NCI-H128 (cell line): ENCODE measurements around the gene C12orf56.

Experiments
- DNase-seq: peaks from one replicate; lab custom pipeline; 2025; ENCODE audit not compliant: unreplicated experiment; lab: John Stamatoyannopoulos, UW

C12orf56 gene, protein sequence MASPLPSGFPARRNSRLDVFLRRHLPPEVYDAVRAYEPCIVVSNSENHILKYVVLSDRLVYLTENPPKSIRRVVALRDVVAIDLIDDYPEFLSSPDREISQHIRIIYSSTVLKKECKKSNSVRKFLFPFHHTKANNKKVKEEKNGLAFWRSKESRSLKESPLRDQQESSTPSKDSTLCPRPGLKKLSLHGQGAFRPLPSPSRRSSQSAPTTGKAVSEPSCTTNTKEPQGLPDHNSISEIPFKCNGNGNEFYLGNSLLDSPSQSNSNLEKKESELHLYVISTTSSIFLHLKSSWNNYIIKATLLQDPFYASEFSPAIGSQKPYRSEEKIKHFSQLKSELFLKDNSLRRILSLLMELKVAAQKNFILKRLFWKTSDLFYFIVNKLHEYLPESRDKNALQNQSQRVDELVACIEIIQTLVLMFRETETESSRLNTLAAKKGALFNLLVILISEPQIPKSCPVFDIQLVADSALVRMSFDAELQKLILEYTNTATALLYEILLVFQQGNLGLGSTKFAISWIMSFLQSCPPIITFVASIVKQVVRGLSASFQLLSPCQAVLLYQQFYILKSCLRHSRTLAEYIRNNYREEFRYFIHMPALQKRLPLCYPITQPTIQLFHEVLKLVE

DNA sequence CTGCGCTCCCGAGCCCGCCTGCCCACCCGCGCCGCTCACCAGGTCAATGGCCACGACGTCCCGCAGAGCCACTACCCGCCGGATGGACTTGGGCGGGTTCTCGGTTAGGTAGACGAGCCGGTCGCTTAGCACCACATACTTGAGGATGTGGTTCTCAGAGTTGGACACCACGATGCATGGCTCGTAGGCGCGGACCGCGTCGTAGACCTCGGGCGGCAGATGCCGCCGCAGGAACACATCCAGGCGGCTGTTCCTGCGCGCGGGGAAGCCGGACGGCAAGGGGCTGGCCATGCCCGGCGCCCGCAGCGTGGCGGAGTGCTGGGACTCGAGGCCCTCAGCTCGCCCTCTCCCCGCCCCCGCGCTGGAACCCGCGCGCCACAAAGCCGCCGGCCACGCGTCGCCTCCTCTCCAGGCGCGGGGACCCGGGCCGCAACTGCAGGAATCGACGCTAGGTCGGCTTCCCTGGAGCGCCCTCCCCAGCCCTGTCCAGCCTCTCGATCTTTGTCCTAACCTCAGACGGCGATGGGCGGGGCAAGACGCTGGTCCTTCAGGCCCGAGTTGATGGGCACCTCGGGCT lies at the start of gene C12orf56:
Gene C12orf56, minus strand, starts transcription at position 484 of the 577 bp plus-strand sequence. Its CDS starts 193 bp downstream, at position 291.
- peak; percentile 32 for DNase-seq

GRCh38 chr12:64440100-64440499 lies 49.5 kb upstream of the C12orf56 start:
- no peak for DNase-seq

GRCh38 chr12:64433915-64434314 lies 43.4 kb upstream of the C12orf56 start:
- DNase-seq = no peak

DNA sequence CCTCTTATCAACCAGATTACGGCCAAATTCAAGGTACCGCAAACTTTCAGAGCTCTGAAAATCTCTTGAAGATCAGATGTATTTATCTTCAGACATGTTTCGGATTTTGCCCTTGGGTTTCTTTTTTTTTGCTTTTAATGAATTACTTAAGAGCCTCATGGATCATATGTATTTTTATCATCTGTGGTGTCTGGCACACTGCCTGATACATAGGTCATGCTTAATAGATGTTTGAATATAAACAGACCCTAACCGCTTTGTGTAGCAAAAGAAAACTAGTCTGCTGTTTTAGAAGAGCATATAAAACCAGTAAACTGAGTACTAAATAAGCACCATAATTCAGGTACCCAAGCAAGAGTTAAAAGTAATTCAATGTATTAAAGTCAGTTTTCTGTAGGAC lies 41.2 kb upstream of the C12orf56 start:
- DNase-seq = no peak

- no peak for DNase-seq
Observed at GRCh38 chr12:64430886-64431285, 40.3 kb upstream of the C12orf56 start.

DNA sequence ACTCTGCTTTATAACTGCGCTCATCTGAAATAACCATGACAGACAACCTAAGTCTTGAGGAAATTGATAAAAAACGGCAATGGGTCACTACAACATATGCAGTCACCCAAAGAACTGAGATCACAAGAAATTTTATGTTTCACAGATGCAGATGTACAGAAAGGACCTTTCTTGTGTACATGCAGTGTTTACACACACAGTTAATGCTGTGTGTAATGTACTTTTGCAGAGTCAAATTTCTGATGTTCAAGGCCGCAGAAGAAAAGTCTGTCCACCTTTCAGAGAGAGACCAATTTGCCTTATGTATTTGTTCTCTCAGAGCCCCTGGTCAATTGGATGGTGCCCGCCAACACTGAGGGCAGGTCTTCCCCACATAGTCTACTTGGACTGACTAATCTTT lies 38.4 kb upstream of the C12orf56 start:
- no peak for DNase-seq

DNA sequence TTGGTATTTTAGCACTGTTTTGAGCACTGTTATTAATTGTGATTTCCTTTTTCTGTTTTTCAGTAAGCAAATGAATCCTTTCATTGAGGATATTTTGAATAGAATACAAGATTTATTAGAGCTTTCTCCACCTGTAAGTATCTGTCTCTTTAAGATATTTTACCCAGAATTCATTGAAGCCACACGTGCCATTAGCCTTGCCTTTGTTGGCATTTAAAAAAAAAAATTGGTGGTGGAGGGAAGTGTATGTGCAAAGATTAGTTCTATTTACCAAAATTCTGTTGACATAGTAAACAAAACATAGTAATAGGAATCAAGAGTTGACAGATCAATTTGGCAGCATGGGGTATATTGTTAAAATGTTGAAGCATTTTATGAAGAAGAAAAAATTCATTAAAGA lies 37.4 kb upstream of the C12orf56 start:
- no peak for DNase-seq

GRCh38 chr12:64419696-64420095 lies 29.1 kb upstream of the C12orf56 start:
- no peak for DNase-seq

- DNase-seq = no peak
Observed at GRCh38 chr12:64418209-64418608, 27.7 kb upstream of the C12orf56 start.

GRCh38 chr12:64413884-64414283 lies 23.3 kb upstream of the C12orf56 start:
- DNase-seq = no peak

DNA sequence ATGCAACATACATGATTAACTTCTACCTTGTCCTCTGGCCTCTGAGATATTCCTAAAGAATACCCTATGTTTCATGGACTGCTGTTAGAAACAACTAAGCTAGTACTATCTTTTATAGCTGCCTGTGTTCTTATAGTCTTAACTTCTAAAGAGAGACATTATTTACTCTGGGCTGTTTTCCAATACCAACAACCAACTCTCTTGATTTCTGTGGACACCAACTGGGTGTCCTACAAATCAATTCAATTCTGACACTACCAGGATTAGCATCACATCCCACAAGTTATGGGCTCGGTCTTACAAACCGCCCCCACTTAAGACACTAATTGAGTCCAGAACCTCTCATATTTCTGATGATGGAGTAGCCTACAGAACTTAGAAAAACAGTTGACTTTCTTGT lies 21.9 kb upstream of the C12orf56 start:
- DNase-seq = no peak

DNA sequence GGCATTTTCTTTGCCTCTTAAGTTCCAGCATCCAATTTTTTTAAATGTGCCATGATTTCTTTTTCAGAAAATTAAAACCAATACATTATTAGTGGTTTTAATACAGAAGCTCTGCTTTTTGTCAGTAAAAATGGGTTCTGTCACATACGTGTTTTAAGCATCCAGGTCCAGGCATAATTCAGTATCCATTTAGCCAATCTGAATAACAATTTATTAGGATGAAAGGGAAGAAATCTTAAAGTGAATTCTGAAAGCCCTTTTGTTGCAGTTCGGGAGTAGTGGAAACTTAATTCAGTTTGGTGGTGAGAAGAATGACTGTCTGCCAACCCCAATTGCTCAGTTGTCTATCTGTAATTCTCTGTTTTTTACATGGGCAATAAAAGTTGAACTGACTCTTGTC lies 20.9 kb upstream of the C12orf56 start:
- no peak for DNase-seq

DNA sequence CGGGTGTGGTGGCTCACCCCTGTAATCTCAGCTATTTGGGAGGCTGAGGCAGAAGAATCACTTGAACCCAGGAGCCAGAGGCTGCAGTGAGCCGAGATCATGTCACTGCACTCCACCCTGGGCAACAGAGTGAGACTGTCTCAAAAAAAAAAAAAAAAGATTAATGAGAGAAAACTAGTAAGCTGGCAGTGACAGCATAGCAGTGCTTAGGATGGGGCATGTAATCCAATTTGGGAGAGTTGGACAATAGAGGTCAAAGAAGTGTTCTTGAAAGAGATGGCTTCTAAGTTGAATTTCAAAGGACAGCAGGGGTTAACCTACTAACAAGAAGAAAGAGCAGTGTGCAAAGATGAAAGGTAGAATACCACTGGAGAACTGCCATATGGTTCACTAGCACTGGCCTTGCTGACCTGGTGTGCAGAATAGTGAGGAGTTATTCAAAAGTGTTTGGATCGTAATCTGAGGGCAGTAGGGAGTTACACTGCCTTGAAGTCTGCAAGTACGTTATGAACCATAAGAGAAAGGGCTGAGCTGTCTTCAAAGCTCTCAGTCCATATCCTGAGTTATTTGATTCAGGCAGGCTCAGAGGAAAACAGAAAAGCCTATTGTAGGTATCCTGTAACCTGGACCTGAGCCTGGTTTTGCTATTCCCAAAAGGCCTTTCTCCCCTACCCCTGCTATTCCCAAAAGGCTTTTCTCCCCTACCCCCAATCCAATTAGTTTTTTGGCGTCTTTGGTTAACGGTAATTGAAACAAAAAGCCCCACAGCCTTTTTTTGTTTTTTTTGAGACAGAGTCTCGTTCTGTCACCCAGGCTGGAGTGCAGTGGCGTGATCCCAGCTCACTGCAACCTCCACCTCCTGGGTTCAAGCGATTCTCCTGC lies 17.0 kb upstream of the C12orf56 start:
- no peak for DNase-seq

- no peak for DNase-seq
Observed at GRCh38 chr12:64404470-64405256, 14.1 kb upstream of the C12orf56 start.

GRCh38 chr12:64403707-64404469 lies 13.3 kb upstream of the C12orf56 start, which contains the start of gene XPOT:
Gene XPOT (plus strand): TSS chr12:64404392. CDS start chr12:64410036, 5,644 bp downstream.
- DNase-seq = peak; percentile 86

DNA sequence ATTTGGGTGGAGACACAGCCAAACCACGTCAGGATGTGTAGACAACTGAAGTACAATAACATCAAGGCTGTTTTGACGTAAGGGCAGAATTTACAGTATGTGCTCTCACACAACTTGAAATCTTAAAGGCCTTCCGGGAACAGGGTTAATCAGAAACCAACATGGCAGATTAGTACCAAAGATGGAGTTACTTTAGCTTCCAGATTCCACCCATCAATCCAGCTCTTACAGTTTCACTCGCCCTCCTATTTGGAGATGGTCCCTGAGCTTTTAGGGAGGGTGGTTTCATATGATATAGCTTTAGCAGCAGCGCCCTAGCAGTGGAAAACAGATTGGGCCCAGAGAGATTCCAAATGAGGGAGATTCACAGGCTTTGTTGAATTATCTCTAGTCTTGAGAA lies 11.6 kb upstream of the C12orf56 start:
- no peak for DNase-seq

GRCh38 chr12:64400041-64400440 lies 9.5 kb upstream of the C12orf56 start:
- DNase-seq = no peak

GRCh38 chr12:64395739-64396138 lies 5.2 kb upstream of the C12orf56 start:
- no peak for DNase-seq

GRCh38 chr12:64392221-64392620 lies 1.7 kb upstream of the C12orf56 start:
- DNase-seq = no peak

DNA sequence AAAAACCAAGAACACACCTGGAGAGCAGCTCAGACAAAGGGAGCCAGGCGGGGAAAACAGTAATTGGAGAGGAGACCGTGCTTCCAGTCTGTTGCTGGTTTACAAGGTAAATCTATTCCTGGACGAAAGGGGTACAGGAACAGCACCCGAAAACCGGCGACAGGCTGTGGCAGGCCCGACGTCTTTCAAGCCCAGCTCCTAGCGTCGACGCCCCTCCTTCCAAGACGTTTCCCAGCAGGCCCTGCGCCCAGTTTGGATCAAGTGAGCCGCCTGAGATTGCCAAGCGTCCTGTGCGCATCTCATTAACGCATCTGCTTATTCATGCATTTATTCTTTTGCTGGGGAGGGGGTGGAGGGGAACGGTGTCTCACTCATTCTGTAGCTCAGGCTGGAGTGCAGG lies 1.4 kb downstream of the C12orf56 start:
- peak; percentile 94 for DNase-seq
